GM21825 (cell line): ENCODE results near the gene MNX1.

Source experiments
- ATAC-seq: cut with Tn5 transposase; IDR thresholded peaks from one replicate; pipeline ENCODE4 v1.9.1; 2021; ENCODE audit warnings: mild to moderate bottlenecking, moderate library complexity; ENCODE audit not compliant: unreplicated experiment

Gene MNX1

GRCh38 chr7:156979711-156980110 is 30.8 kb downstream of the MNX1 start:
- ATAC-seq, result no peak

GRCh38 chr7:156979007-156979606 is 31.4 kb downstream of the MNX1 start:
- no peak for ATAC-seq

DNA sequence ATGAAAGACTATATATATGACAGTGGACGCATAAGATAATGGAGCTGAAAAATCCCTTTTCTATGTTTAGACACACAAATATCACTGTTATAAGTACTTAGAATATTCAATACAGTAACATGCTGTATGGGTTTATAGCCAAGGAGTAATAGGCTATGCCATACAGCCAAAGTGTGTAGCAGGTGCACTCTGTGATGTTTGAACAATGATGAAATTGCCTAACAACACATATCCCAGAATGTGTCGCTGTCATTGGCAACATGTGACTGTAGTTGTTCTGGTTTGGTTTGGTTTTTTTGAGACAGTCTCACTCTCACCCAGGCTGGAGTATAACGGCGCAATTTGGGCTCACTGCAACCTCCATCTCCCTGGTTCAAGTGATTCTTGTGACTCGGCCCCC is 34.8 kb downstream of the MNX1 start:
- no peak for ATAC-seq

- ATAC-seq, result no peak
Measured at GRCh38 chr7:156969972-156970420, 40.5 kb downstream of the MNX1 start.

GRCh38 chr7:156968183-156968582 is 42.3 kb downstream of the MNX1 start:
- no peak for ATAC-seq

GRCh38 chr7:156966387-156966786 is 44.1 kb downstream of the MNX1 start:
- no peak for ATAC-seq

DNA sequence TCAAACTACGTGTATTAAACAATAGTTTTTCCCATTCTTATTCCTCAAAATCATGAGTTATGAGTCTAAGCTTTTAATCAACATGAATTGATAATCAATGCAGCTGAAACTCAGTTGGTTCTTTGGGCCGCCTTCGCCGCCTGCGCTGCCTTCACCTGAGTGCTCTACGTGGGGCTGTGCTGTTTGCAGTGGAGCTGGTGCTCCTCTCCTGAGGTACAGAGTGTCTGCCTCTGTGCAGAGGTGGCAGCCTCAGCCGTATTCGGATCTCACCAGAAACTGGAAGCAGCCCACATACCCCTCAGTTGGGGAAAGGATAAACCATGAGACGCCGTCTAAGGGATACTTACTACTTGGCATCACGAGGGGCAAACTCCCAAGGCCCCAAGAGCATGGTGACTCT is 45.5 kb downstream of the MNX1 start:
- ATAC-seq, result no peak

DNA sequence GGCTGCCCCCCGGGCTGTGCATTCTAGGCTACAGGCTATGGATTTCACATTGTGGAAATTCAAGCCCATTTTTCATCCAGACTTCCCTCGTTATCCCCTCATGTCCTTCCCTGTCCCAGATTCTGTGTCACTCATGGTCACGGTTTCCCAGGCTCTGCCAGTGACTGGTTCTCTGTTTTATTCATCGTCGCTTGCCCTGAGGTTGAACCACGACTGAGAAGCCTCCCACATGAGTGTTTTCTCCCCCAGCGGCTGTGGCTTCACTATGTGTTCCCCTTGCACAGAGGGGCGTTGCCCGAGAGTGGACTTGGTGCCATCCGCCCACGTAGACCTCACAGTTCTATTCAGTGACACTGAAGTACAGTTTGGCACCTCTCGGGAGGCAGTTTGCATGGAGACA is 47.0 kb downstream of the MNX1 start:
- ATAC-seq, result no peak

DNA sequence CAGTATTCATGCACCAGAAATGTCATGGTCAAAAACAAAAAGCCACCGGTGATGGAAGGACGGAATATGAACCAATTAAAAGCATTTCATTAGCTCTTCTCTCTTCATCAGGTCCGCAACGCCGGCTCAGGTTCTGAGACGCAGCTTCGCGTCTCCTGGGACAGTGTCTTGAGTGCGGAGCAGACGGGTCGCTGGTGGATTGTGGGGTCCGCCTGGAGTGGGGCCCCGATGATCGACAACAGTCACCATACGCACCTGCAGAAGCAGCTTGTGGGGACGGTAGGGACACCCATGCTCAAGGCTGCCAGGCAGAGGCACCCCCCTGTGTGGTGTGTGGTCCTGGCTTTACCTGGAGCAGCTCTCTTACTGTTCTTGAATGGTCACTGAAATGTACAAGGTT is 47.6 kb downstream of the MNX1 start:
- ATAC-seq, result no peak

- no peak for ATAC-seq
Measured at GRCh38 chr7:156962145-156962544, 48.3 kb downstream of the MNX1 start.

GRCh38 chr7:156956727-156957126 is 53.7 kb downstream of the MNX1 start:
- ATAC-seq, result no peak

GRCh38 chr7:156954941-156955340 is 55.5 kb downstream of the MNX1 start:
- ATAC-seq, result no peak
